ENCODE data around the gene MAMSTR.
"Not testable (repeated sequence)": the region's sequence is repeated elsewhere in the genome, so short reads cannot be mapped to it uniquely, and the experiment has no call there.

- TF ChIP-seq POLR2AphosphoS5, POLR2A (IDR thresholded peaks at IDR 0.05; ENCODE audit: low read depth, low read length): not testable (repeated sequence)
Observed at GRCh38 chr19:48765816-48766215, 46.3 kb upstream of the MAMSTR start.
